Ovary (tissue), 9 donors: Measurements from ENCODE around the gene S100A14. TPM values are rescaled to one million over a fixed set of nuclear protein-coding genes. Genes with fewer than 3 reads are reported as not detected.

Experiments
- DNase-seq, 5 donors: peaks; one replicate each; pipeline ENCODE4 v3.0.0-alpha.2; 2019 to 2020
- H3K27ac ChIP-seq, 2 donors: fragments of 200-600 bp; one replicate each; pipeline versions ENCODE4 v1.5.1 to v1.8.0; 2019 to 2022
- H3K27me3 ChIP-seq: fragments of 200-600 bp; one replicate; pipeline ENCODE4 v1.8.0; 2022
- H3K36me3 ChIP-seq: fragments of 200-600 bp; sonication (generic); one replicate; pipeline ENCODE4 v1.5.1; 2019
- H3K4me1 ChIP-seq: one replicate; pipeline ENCODE4 v1.8.1; 2013; ENCODE audit warnings: mild to moderate bottlenecking, moderate library complexity; ENCODE audit not compliant: insufficient read depth
- H3K4me3 ChIP-seq: fragments of 200-600 bp; sonication (generic); one replicate; pipeline ENCODE4 v1.5.1; 2017
- H3K9me3 ChIP-seq, 2 donors: fragments of 200-600 bp in 1 of 2; sonication (generic) in 1 of 2; one replicate each; pipeline versions ENCODE4 v1.5.1 to v1.8.1; 2013 to 2019; ENCODE audit warnings: mild to moderate bottlenecking in 1 of 2, moderate library complexity in 1 of 2
- EP300 ChIP-seq: sonication (generic); formaldehyde crosslinking; IDR thresholded peaks from one replicate; pipeline ENCODE4 v1.6.1; 2017; ENCODE audit warnings: antibody characterized with exemption
- POLR2A ChIP-seq: fragments of 450-650 bp; IDR thresholded peaks from one replicate; pipeline ENCODE4 v1.6.1; 2017; ENCODE audit warnings: antibody characterized with exemption, mild to moderate bottlenecking, moderate library complexity
- WGBS, 3 donors: extraction: QIAGEN DNeasy Blood & Tissue Kit in 1 of 3; methylation state at CpG; one replicate each; pipeline versions ENCODE4 v1.1.5 to v1.1.7; 2013 to 2017; 5-methylcytosine and 5-hydroxymethylcytosine counted together
- intact Hi-C, 4 donors: fragments of 100-400 bp; cut with DNase I; formaldehyde crosslinking; loops; one replicate each; pipeline versions ENCODE4 v1.11.0 to v1.15.1; 2022 to 2023
- polyA plus RNA-seq, 2 donors: library from polyadenylated mRNA; stranded (reverse); fragments of 200-250 nt in 1 of 2; fragments of 350-450 nt in 1 of 2; fragmentation: Illumina TruSeq in 1 of 2; extraction: RNeasy Lipid Tissue Mini Kit (QIAGEN cat#74804) in 1 of 2; gene quantifications; one replicate each; pipeline ENCODE4 v1.2.3, GENCODE V29; 2013 to 2014
- total RNA-seq, 7 donors: library from RNA; depleted of rRNA in 2 of 7; stranded (reverse); fragments of >200 nt in 2 of 7; fragmentation: NEBNext Ultra II Directional in 3 of 7; extraction: Animal tissue kit (Norgen Biotek cat#: 25700) in 3 of 7; gene quantifications; one replicate each; pipeline versions ENCODE4 v1.1.0 to v1.2.4, GENCODE V29; 2016 to 2023
- TF ChIP-seq, protein P1 (sequence below), 3 donors: fragments of 450-650 bp in 2 of 3; fragments of 200-600 bp in 1 of 3; IDR thresholded peaks; one replicate each; pipeline versions ENCODE4 v1.5.1 to v1.8.0; 2016 to 2022; ENCODE audit warnings: antibody characterized with exemption in 3 of 3, mild to moderate bottlenecking in 1 of 3
- donor health status: DM: no; HTN: no; CAD: no; lungs with moderate emphysema.
- donor health status: DM: no; HTN: no; CAD: no.
- donor health status: Bipolar disorder and iron deficiency.
- donor health status: DM: yes; HTN: yes; CAD: no.
- donor health status: DM: no; HTN: no; CAD: no.
- donor health status: DM: yes; HTN: yes; CAD: no.

Gene S100A14
- total and polyA plus RNA-seq, 9 donors, result 0.40 to 19.8 (median 2.1) TPM; not detected in 2

DNA sequence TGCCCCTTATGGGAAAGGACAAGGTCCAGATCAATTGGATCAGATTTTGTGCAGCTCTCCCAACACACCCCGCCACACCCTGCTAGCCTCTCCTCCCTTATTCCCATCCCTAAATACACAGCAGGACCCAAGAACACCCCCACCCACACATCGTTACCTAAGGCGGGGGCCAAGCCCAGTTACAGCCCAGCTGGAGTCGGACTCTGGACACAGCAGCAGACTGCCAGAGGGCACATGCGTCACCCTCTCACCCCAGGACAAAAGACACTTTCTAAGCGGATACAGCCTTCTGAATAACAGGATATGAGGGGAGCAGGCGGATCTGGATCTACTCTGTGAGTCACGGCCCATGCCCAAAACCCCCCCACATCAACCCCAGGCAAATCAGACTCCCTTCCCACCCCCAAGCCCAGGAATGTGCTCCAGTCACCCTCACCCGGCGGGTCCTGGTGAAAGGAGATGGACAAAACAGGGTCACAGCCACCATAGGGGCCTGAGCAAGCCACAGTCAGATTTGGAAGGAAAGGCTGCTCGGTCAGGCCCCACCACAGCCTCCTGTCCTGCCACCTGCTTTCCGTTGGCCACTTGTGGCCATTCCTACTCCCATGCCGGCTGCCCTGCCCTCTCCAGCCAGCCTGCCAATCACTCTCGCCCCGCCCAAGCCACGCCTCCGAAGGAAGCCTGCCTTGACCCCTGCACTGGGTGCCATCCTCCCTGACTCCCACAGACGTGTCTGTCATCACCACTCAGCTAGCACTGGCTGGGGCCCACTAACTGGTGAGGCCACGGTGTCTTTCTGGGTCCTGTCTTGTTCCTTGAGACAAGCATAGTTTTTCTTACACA lies 7.2 kb downstream of the S100A14 start:
- H3K36me3 ChIP-seq, result no peaks in the 10 kb centered on the region
- no peak for TF ChIP-seq POLR2A
- no peak for TF ChIP-seq EP300
- TF ChIP-seq, protein P1, sequence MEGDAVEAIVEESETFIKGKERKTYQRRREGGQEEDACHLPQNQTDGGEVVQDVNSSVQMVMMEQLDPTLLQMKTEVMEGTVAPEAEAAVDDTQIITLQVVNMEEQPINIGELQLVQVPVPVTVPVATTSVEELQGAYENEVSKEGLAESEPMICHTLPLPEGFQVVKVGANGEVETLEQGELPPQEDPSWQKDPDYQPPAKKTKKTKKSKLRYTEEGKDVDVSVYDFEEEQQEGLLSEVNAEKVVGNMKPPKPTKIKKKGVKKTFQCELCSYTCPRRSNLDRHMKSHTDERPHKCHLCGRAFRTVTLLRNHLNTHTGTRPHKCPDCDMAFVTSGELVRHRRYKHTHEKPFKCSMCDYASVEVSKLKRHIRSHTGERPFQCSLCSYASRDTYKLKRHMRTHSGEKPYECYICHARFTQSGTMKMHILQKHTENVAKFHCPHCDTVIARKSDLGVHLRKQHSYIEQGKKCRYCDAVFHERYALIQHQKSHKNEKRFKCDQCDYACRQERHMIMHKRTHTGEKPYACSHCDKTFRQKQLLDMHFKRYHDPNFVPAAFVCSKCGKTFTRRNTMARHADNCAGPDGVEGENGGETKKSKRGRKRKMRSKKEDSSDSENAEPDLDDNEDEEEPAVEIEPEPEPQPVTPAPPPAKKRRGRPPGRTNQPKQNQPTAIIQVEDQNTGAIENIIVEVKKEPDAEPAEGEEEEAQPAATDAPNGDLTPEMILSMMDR (IDR thresholded peaks at IDR 0.05), result no peak
- peaks cover 27% of the 10 kb centered on the region for H3K4me1 ChIP-seq
- H3K9me3 ChIP-seq, result no peaks in the 10 kb centered on the region
- intact Hi-C loops, result no loop called here
- no peaks in the 10 kb centered on the region for H3K27me3 ChIP-seq
- 29 to 42% (median 30%) methylated on average over 17 to 19 of the region's 19 CpGs for WGBS, 3 donors
- peak overlapping the region; percentile 39 to 72 for H3K27ac ChIP-seq
- peak overlapping the region; percentile 24 for H3K4me3 ChIP-seq
- peak; percentile 74 to 80 (median 77) for DNase-seq

DNA sequence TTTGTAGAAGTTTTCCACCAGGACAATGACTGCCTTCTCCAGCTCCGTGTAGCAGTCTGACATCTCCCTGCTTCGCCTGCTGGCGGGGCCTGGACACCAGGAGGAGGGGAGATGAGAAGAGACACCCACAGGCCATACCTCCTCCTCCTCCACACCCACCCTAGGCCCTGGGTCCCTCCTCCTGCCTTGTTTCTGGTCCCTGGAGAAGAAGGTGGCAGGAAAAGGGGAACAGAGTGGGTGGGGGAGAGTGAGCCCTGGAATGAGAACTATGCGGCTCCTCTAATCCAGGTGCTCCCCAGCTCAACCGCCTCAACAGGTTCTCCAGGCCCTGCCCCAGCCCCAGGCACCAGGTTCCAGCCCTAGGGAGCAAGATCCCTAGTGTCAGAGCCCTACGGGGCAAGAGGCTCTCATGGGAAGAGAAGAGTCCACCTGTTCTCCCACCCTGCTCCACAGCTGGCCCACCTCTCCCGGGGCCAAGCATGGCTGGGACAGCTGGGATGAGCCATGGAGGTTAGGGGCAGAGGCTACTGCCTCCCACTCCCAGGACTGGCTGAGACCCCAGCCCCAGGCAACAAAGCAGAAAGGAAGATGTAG lies 7.9 kb downstream of the S100A14 start:
- no peaks in the 10 kb centered on the region for H3K9me3 ChIP-seq
- intact Hi-C loops, result no loop called here
- DNase-seq, result no peak
- H3K36me3 ChIP-seq, result no peaks in the 10 kb centered on the region
- H3K27ac ChIP-seq, result peak overlapping the region; percentile 39 to 72
- 70 to 75% (median 73%) methylated on average over 7 of the region's 7 CpGs for WGBS, 3 donors
- H3K4me3 ChIP-seq, result peak overlapping the region; percentile 24
- TF ChIP-seq, protein P1 (IDR thresholded peaks at IDR 0.05), result no peak
- no peak for TF ChIP-seq POLR2A
- TF ChIP-seq EP300, result no peak
- H3K27me3 ChIP-seq, result no peaks in the 10 kb centered on the region
- peaks cover 30% of the 10 kb centered on the region for H3K4me1 ChIP-seq

DNA sequence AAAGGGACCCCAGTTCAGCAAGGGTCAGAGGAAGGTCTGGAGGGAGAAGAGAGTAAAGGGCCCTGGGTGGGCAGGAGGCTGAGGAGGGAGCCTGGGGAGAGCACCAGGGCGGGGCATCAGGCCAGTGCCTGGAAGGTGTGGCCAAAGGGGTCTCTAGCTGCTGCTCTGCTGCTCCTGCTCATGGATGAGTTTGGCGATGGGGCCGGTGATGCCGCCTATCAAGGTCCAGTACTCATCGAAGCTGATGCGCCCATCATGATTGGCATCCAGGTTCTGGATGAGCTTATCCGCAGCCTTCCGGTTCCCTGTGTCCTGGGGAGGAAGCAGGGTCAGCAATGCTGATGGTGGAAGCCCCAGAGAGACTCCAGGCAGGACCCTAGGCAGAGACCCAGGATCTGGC lies 8.7 kb downstream of the S100A14 start:
- H3K4me3 ChIP-seq, result peak overlapping the region; percentile 24
- DNase-seq, result no peak

DNA sequence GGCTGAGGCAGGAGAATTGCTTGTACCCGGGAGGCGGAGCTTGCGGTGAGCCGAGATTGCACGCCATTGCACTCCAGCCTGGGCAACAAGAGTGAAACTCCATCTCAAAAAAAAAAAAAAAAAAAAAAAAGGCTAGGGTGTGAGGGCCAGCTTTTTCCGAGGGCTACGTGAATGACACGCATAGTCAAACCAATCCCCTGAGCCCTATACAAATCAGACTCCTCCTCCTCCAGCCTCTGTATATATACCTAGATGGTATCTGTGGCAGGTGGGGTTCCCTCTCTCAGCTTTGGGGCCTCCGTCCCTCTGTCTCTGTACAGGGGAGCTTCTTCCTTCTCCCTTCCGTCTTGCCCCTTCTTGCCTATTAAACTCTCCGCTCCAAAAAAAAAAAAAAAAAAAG lies 9.9 kb downstream of the S100A14 start:
- DNase-seq, result no peak
- Histone ChIP-seq H3K27me3 (no peaks in the 10 kb centered on the region), H3K4me1 (peaks cover 29% of the 10 kb centered on the region), H3K4me3 (no peak overlapping the region), H3K27ac (no peak overlapping the region), H3K9me3 (no peaks in the 10 kb centered on the region), H3K36me3 (no peaks in the 10 kb centered on the region)
- TF ChIP-seq, protein P1 (IDR thresholded peaks at IDR 0.05), result no peak
- no peak for TF ChIP-seq POLR2A
- WGBS, 3 donors, result 89 to 94% (median 93%) methylated on average over 11 of the region's 11 CpGs
- intact Hi-C loops, result no loop called here

More for the DNA sequence above, 8.7 kb downstream of the S100A14 start:
- WGBS, 3 donors, result 86 to 92% (median 91%) methylated on average over 8 of the region's 8 CpGs
- Histone ChIP-seq H3K36me3 (no peaks in the 10 kb centered on the region), H3K9me3 (no peaks in the 10 kb centered on the region), H3K27ac (no peak overlapping the region), H3K27me3 (no peaks in the 10 kb centered on the region), H3K4me1 (peaks cover 29% of the 10 kb centered on the region)
- TF ChIP-seq, protein P1 (IDR thresholded peaks at IDR 0.05), result no peak
- TF ChIP-seq EP300 (no peak), POLR2A (no peak)
- intact Hi-C loops, result no loop called here
